Mesendoderm (in vitro differentiated cells): Measurements from ENCODE around the gene DIP2A.

Experiments
- DNase-seq: peaks from one replicate; pipeline ENCODE4 v3.0.0; 2013
- H2AK5ac ChIP-seq: 2 replicates; pipeline ENCODE4 v1.6.1; 2013; ENCODE audit warnings: low read length, inconsistent platforms
- H2BK120ac ChIP-seq: 2 replicates; pipeline ENCODE4 v1.6.1; 2013; ENCODE audit warnings: low read depth, mild to moderate bottlenecking, low read length, moderate library complexity, mixed read lengths
- H2BK15ac ChIP-seq: replicated peaks from 2 replicates; pipeline ENCODE4 v1.6.1; 2013; ENCODE audit warnings: low read depth, mild to moderate bottlenecking, moderate library complexity
- H2BK5ac ChIP-seq: 2 replicates; pipeline ENCODE4 v1.6.1; 2013; ENCODE audit warnings: low read length, inconsistent platforms
- H3K18ac ChIP-seq: 2 replicates; pipeline ENCODE4 v1.6.1; 2013; ENCODE audit warnings: mild to moderate bottlenecking, low read length, mixed read lengths
- H3K23ac ChIP-seq: one replicate; pipeline ENCODE4 v1.6.1; 2013; ENCODE audit warnings: low read length
- H3K27ac ChIP-seq: 2 replicates; pipeline ENCODE4 v1.5.1; 2013; ENCODE audit warnings: low read depth, mild to moderate bottlenecking, inconsistent platforms, low read length, moderate library complexity
- H3K27me3 ChIP-seq: 2 replicates; pipeline ENCODE4 v1.6.1; 2013; ENCODE audit warnings: low read length, control low read depth, mild to moderate bottlenecking, inconsistent platforms; ENCODE audit not compliant: insufficient read depth, poor library complexity
- H3K36me3 ChIP-seq: 2 replicates; pipeline ENCODE4 v1.6.1; 2013; ENCODE audit warnings: low read length, inconsistent platforms; ENCODE audit not compliant: control insufficient read depth, insufficient read depth
- H3K4ac ChIP-seq: one replicate; pipeline ENCODE4 v1.6.1; 2013; ENCODE audit warnings: low read depth, mild to moderate bottlenecking, low read length, moderate library complexity
- H3K4me1 ChIP-seq: 2 replicates; pipeline ENCODE4 v1.6.1; 2013; ENCODE audit warnings: low read depth, low read length, inconsistent platforms; ENCODE audit not compliant: control insufficient read depth
- H3K4me2 ChIP-seq: 2 replicates; pipeline ENCODE4 v1.6.1; 2013; ENCODE audit warnings: low read length
- H3K4me3 ChIP-seq: 2 replicates; pipeline ENCODE4 v1.5.1; 2013; ENCODE audit warnings: mild to moderate bottlenecking, low read length
- H3K56ac ChIP-seq: one replicate; pipeline ENCODE4 v1.6.1; 2013; ENCODE audit warnings: low read length
- H3K79me1 ChIP-seq: 2 replicates; pipeline ENCODE4 v1.6.1; 2013; ENCODE audit warnings: low read length, inconsistent platforms
- H3K79me2 ChIP-seq: 2 replicates; pipeline ENCODE4 v1.6.1; 2013; ENCODE audit warnings: mild to moderate bottlenecking, low read length; ENCODE audit not compliant: control insufficient read depth, insufficient read depth
- H3K9ac ChIP-seq: 2 replicates; pipeline ENCODE4 v1.6.1; 2013; ENCODE audit warnings: low read length, inconsistent platforms
- H4K5ac ChIP-seq: one replicate; pipeline ENCODE4 v1.6.1; 2013; ENCODE audit warnings: low read length
- H4K8ac ChIP-seq: one replicate; pipeline ENCODE4 v1.6.1; 2013; ENCODE audit warnings: low read depth, mild to moderate bottlenecking, control low read depth, low read length, moderate library complexity
- WGBS: extraction: QIAGEN DNeasy Blood & Tissue Kit; methylation state at CpG from one replicate; pipeline ENCODE4 v1.1.7; 2013; ENCODE audit warnings: low lambda C conversion rate, missing lambda C conversion rate; ENCODE audit not compliant: insufficient coverage; ENCODE audit errors: extremely low coverage; 5-methylcytosine and 5-hydroxymethylcytosine counted together

DIP2A gene

GRCh38 chr21:46418265-46418946 lies 40.3 kb upstream of the DIP2A start:
- Histone ChIP-seq H3K18ac (no peak overlapping the region), H3K27ac (no peak overlapping the region), H2BK15ac (no peak overlapping the region), H2AK5ac (no peak overlapping the region), H3K56ac (no peak overlapping the region), H2BK120ac (no peak overlapping the region), H2BK5ac (no peak overlapping the region), H3K79me1 (no peaks in the 10 kb centered on the region), H3K36me3 (peaks cover 11% of the 10 kb centered on the region), H4K5ac (no peak overlapping the region), H3K4me3 (no peak overlapping the region), H3K23ac (no peak overlapping the region), H3K79me2 (no peaks in the 10 kb centered on the region), H3K9ac (no peak overlapping the region), H3K4ac (no peak overlapping the region), H3K4me1 (no peaks in the 10 kb centered on the region), H3K4me2 (no peak overlapping the region), H4K8ac (no peak overlapping the region), H3K27me3 (no peaks in the 10 kb centered on the region)
- DNase-seq: no peak
- no CpG with 5 or more reads among the region's 25 CpGs for WGBS

GRCh38 chr21:46420241-46421190 lies 38.2 kb upstream of the DIP2A start:
- no peak for DNase-seq
- H3K79me1 ChIP-seq: no peaks in the 10 kb centered on the region

GRCh38 chr21:46421191-46421750 lies 37.4 kb upstream of the DIP2A start:
- WGBS: no CpG with 5 or more reads among the region's 23 CpGs
- Histone ChIP-seq H3K27ac (no peak overlapping the region), H3K4me2 (no peak overlapping the region), H3K18ac (no peak overlapping the region), H2BK120ac (no peak overlapping the region), H3K4me3 (no peak overlapping the region), H3K23ac (no peak overlapping the region), H3K79me1 (no peaks in the 10 kb centered on the region), H2BK15ac (no peak overlapping the region), H3K9ac (no peak overlapping the region), H3K4ac (no peak overlapping the region), H3K27me3 (no peaks in the 10 kb centered on the region), H3K79me2 (no peaks in the 10 kb centered on the region), H4K5ac (no peak overlapping the region), H3K4me1 (no peaks in the 10 kb centered on the region), H3K56ac (no peak overlapping the region), H2BK5ac (no peak overlapping the region), H3K36me3 (peaks cover 7% of the 10 kb centered on the region), H2AK5ac (no peak overlapping the region), H4K8ac (no peak overlapping the region)
- no peak for DNase-seq

More at GRCh38 chr21:46420241-46421190, 38.2 kb upstream of the DIP2A start:
- Histone ChIP-seq H2BK15ac (no peak overlapping the region), H3K36me3 (peaks cover 10% of the 10 kb centered on the region), H3K27ac (no peak overlapping the region), H3K4me1 (no peaks in the 10 kb centered on the region), H3K27me3 (no peaks in the 10 kb centered on the region), H3K4me2 (no peak overlapping the region), H2BK120ac (no peak overlapping the region), H3K18ac (no peak overlapping the region), H4K5ac (no peak overlapping the region), H2AK5ac (no peak overlapping the region), H4K8ac (no peak overlapping the region), H3K79me2 (no peaks in the 10 kb centered on the region), H3K4ac (no peak overlapping the region), H3K56ac (no peak overlapping the region), H2BK5ac (no peak overlapping the region), H3K4me3 (no peak overlapping the region), H3K23ac (no peak overlapping the region), H3K9ac (no peak overlapping the region)
- no CpG with 5 or more reads among the region's 16 CpGs for WGBS

DNA sequence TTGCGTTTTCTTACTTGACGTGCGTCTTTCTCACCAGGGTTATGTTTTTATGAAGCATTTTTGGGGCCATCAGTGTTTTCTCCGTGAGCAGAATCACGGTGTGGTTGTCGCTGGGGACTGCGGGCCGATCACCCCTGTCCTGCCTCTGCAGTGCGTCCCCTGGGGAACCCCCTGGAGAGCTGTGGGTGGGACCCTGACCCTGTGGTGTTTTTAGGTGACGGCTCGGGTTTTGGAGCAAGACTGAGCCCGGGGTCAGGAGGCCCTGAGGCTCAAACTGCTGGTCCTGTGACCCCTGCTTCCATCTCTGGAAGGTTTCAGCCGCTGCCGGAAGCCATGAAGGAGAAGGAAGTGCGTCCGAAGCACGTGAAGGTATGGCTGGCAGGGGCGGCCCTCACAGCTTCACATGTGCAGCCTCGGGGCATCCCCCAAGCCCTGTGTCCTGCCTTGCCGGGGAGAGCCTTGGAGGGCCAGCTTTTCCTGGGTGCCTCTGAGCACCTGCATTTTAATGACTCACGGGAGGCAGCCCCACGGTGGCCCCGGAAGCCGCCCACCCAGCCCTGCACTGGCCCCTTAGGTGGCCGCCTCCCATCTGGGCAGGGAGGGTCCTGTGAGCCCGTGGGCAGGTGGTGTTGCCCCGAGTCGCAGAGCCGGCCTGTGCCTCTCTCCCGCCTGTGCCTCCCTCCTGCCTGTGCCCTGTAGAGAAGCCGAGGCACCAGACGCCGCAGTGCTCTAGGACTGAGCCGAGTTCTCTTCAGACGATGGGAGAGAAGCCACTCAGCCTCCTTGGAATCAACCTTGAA lies 36.7 kb upstream of the DIP2A start:
- Histone ChIP-seq H3K23ac (no peak overlapping the region), H3K36me3 (peaks cover 3% of the 10 kb centered on the region)
- WGBS: no CpG with 5 or more reads among the region's 35 CpGs

DNA sequence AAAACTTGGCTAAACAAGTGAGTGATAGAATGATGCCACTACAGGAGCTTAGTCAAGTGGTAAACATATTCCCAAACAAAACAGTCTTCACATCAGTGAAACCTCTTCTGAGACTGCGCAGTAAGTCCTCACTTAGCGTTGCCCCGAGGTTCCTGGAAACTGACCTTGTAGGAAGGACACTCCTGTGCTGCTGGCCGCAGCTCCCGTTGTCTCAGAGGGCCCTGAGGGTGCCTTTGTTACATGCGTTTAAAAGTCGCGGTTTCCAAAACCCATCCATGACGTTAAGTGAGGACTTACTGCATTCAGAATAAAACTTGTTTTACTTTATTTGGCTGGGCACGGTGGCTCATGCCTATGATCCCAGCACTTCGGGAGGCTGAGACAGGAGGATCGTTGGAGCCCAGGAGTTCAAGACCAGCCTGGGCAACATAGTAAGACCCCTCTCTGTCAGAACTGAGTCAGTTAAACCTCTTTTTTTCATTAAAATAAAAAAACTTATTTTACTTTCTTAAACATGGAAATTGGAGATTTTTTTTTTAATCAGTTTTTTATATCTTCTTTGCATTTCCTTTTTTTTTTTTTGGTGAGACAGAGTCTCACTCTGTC lies 36.0 kb upstream of the DIP2A start:
- no peaks in the 10 kb centered on the region for H3K79me2 ChIP-seq
- H3K9ac ChIP-seq: no peak overlapping the region
- H2BK15ac ChIP-seq: no peak overlapping the region
- H2BK120ac ChIP-seq: no peak overlapping the region
- H3K27me3 ChIP-seq: no peaks in the 10 kb centered on the region
- no peaks in the 10 kb centered on the region for H3K79me1 ChIP-seq
- no peak overlapping the region for H3K56ac ChIP-seq
- H2AK5ac ChIP-seq: no peak overlapping the region
- DNase-seq: no peak
- H4K5ac ChIP-seq: no peak overlapping the region
- no peak overlapping the region for H3K4me3 ChIP-seq
- no peak overlapping the region for H3K27ac ChIP-seq
- no peak overlapping the region for H3K4ac ChIP-seq
- H3K36me3 ChIP-seq: peaks cover 3% of the 10 kb centered on the region
- H2BK5ac ChIP-seq: no peak overlapping the region
- H3K23ac ChIP-seq: no peak overlapping the region
- no CpG with 5 or more reads among the region's 12 CpGs for WGBS
- H3K18ac ChIP-seq: no peak overlapping the region
- H4K8ac ChIP-seq: no peak overlapping the region
- H3K4me1 ChIP-seq: no peaks in the 10 kb centered on the region
- no peak overlapping the region for H3K4me2 ChIP-seq

More for the DNA sequence above, 36.7 kb upstream of the DIP2A start:
- Histone ChIP-seq H2AK5ac (no peak overlapping the region), H3K79me1 (no peaks in the 10 kb centered on the region), H3K79me2 (no peaks in the 10 kb centered on the region), H2BK120ac (no peak overlapping the region), H3K56ac (no peak overlapping the region), H2BK5ac (no peak overlapping the region), H3K27ac (no peak overlapping the region), H4K5ac (no peak overlapping the region), H3K4me2 (no peak overlapping the region), H3K4ac (no peak overlapping the region), H3K4me3 (no peak overlapping the region), H3K4me1 (no peaks in the 10 kb centered on the region), H3K18ac (no peak overlapping the region), H2BK15ac (no peak overlapping the region), H3K27me3 (no peaks in the 10 kb centered on the region), H4K8ac (no peak overlapping the region), H3K9ac (no peak overlapping the region)
- no peak for DNase-seq
